Neural crest cell (in vitro differentiated cells): ENCODE measurements around the gene APBA2. TPM values are rescaled to one million over a fixed set of nuclear protein-coding genes. Genes with fewer than 3 reads are reported as not detected.

ENCODE experiments used
- DNase-seq: peaks from one replicate; pipeline ENCODE4 v3.0.0; 2021; ENCODE audit warnings: low read depth, mixed read lengths, low spot score
- H3K27ac Mint-ChIP-seq: one replicate; pipeline ENCODE4 v1.8.0; 2021; ENCODE audit warnings: mild to moderate bottlenecking, mixed read lengths; ENCODE audit not compliant: unreplicated experiment
- H3K27me3 Mint-ChIP-seq: 2 replicates; pipeline ENCODE4 v1.8.0; 2021; ENCODE audit warnings: low read depth, mild to moderate bottlenecking, mixed read lengths
- H3K36me3 Mint-ChIP-seq: 2 replicates; pipeline ENCODE4 v1.8.0; 2021; ENCODE audit warnings: low read depth, mild to moderate bottlenecking, mixed read lengths
- H3K4me1 Mint-ChIP-seq: 2 replicates; pipeline ENCODE4 v1.8.0; 2021; ENCODE audit warnings: mixed read lengths
- H3K4me3 Mint-ChIP-seq: one replicate; pipeline ENCODE4 v1.8.0; 2021; ENCODE audit warnings: mild to moderate bottlenecking, mixed read lengths
- H3K9me3 Mint-ChIP-seq: 2 replicates; pipeline ENCODE4 v1.8.0; 2021; ENCODE audit warnings: mixed read lengths
- total RNA-seq: library from RNA; stranded (reverse); gene quantifications from 2 replicates; pipeline ENCODE4 v1.2.1, GENCODE V29; 2021
- TF ChIP-seq, protein P1 (sequence below): fragments of 200-600 bp; sonication (generic); conservative IDR thresholded peaks from 2 replicates; pipeline ENCODE4 v1.5.0; 2021; ENCODE audit warnings: antibody characterized with exemption, mild to moderate bottlenecking

APBA2 gene
- total RNA-seq, 1 donor from 2014 or later, result 79.9 TPM

DNA sequence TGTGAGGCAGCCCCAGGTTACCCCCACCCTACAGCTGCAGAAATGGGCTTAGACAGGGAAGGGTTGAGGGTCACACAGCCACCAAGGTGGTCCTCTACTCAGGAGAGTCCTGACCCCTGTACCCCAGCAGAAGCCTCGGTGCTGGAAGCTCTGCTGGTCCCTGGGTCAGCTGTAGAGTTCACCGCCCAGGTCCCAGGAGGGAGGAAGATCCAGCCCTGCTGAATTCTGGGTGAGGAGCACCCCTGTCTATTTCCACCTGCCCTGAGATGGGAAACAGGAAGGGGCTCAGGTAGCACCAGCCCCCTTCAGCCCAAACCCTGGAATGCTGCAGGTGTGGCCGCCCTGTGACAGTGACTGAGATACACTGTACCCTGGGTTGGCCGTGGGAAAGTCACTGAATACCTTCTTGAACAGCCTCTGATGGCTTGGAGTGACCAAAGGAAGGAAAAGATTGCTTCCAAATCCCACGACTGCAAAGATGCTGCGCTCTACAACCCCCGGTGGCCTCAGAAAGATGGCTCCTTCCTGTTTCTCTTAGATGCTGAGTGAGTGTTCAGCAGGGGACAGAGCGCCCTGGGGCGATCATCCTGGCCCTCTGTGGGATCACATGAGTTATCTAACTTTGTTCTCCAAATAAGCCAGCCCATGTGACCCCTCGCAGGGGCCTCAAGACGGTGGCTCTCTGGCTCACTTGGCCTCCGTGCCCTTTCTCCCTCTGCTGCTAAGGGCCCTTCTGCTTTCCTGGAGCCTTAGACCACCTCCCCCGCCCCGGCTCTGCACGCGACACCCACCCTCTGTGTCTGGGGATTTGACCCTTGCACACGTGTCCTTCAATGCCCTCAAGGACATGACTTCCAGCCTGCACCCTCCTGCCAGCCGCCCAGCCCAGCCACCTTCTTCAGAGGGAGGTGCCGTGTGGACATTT, 242.0 kb downstream of the APBA2 start:
- peak overlapping the region; percentile 35 for H3K27ac Mint-ChIP-seq
- TF ChIP-seq, protein P1, sequence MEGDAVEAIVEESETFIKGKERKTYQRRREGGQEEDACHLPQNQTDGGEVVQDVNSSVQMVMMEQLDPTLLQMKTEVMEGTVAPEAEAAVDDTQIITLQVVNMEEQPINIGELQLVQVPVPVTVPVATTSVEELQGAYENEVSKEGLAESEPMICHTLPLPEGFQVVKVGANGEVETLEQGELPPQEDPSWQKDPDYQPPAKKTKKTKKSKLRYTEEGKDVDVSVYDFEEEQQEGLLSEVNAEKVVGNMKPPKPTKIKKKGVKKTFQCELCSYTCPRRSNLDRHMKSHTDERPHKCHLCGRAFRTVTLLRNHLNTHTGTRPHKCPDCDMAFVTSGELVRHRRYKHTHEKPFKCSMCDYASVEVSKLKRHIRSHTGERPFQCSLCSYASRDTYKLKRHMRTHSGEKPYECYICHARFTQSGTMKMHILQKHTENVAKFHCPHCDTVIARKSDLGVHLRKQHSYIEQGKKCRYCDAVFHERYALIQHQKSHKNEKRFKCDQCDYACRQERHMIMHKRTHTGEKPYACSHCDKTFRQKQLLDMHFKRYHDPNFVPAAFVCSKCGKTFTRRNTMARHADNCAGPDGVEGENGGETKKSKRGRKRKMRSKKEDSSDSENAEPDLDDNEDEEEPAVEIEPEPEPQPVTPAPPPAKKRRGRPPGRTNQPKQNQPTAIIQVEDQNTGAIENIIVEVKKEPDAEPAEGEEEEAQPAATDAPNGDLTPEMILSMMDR, result no peak
- peaks cover 11% of the 10 kb centered on the region for H3K27me3 Mint-ChIP-seq
- peaks cover 30% of the 10 kb centered on the region for H3K4me1 Mint-ChIP-seq
- DNase-seq, result no peak
- H3K36me3 Mint-ChIP-seq, result no peaks in the 10 kb centered on the region
- H3K9me3 Mint-ChIP-seq, result no peaks in the 10 kb centered on the region
- no peak overlapping the region for H3K4me3 Mint-ChIP-seq

DNA sequence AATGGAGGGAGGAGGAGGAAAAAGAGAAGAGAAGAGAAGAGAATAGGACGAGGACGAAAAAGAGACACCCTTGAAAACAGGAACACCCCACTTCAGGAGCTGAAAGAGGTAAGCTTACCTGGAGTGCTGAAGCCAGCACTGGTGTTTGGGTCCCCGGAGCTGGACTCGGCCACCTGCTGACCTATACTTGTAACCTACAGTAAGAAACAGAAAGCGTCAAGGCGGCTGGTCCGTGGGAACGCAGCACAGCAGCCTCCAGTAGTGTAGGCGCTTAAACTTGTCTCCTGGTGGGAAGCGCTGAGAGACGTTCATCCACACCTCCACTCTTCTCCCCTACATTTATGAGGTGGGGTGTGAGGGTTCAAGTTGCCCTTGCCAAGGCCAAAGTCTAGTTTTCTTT, 242.9 kb downstream of the APBA2 start:
- Mint-ChIP-seq H3K9me3 (no peaks in the 10 kb centered on the region), H3K27ac (no peak overlapping the region), H3K36me3 (no peaks in the 10 kb centered on the region), H3K4me3 (no peak overlapping the region), H3K4me1 (peaks cover 28% of the 10 kb centered on the region), H3K27me3 (peaks cover 11% of the 10 kb centered on the region)
- TF ChIP-seq, protein P1, result no peak
- no peak for DNase-seq

DNA sequence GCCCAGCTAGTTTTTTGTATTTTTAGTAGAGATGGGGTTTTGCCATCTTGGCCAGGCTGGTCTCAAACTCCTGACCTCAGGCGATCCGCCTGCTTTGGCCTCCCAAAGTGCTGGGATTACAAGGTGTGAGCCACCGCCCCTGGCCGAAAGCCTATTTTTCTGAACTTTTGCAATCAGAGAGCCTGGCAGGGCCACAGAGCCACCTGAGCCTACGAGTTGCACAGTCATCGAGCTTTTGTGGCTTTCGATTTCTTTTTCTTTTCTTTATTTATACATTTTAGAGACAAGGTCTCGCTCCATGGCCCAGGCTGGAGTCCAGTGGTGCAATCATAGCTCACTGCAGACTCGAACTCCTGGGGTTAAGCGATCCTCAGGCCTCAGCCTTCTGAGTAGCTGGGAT, 243.4 kb downstream of the APBA2 start:
- H3K27ac Mint-ChIP-seq, result no peak overlapping the region
- DNase-seq, result no peak
- TF ChIP-seq, protein P1, result no peak
- H3K9me3 Mint-ChIP-seq, result no peaks in the 10 kb centered on the region
- H3K27me3 Mint-ChIP-seq, result peaks cover 11% of the 10 kb centered on the region
- H3K36me3 Mint-ChIP-seq, result no peaks in the 10 kb centered on the region
- H3K4me3 Mint-ChIP-seq, result no peak overlapping the region
- peaks cover 26% of the 10 kb centered on the region for H3K4me1 Mint-ChIP-seq

DNA sequence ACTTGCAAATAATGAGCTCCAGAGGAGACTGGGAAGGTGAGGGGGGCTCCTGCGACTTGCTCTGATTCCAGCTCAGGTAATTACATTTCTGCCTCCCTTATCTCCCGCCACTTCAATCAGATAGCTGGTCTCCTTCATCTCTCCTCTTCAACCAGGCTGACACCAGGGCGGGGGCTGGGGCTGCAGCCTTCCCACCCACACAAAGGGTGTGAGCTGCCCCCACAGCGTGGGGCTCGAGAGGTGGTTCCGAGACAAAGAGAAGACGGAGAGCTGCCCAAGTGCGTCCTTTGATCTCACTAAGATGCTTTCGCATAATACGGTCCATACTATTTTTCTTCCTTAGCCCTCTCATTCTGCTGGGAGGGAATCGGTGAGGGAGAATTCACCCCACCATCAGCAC, 244.2 kb downstream of the APBA2 start:
- Mint-ChIP-seq H3K4me3 (no peak overlapping the region), H3K4me1 (peaks cover 21% of the 10 kb centered on the region), H3K36me3 (no peaks in the 10 kb centered on the region), H3K27ac (no peak overlapping the region), H3K9me3 (no peaks in the 10 kb centered on the region), H3K27me3 (peaks cover 11% of the 10 kb centered on the region)
- no peak for DNase-seq
- TF ChIP-seq, protein P1, result no peak

DNA sequence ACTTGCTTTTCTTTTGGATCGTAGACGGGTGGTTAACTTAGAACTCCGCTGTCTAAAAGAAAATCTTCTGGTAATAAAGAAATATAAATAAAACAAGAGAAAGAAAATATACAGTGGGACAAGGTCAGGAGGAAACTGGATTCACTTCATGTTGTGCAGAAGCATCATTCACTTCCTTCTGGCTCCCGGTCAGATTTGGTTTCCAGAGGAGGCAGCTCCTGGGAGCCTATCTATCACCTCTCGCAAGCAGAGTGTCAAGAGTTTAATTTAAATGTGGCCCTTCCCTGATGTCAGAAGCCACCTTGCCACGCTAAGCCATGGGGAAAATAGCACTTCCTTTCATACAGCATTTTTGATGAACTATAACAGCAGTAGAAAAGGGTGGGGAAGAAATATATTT, 244.7 kb downstream of the APBA2 start:
- peaks cover 11% of the 10 kb centered on the region for H3K27me3 Mint-ChIP-seq
- no peak overlapping the region for H3K27ac Mint-ChIP-seq
- TF ChIP-seq, protein P1, result no peak
- DNase-seq, result no peak
- H3K4me1 Mint-ChIP-seq, result peaks cover 21% of the 10 kb centered on the region
- no peak overlapping the region for H3K4me3 Mint-ChIP-seq
- no peaks in the 10 kb centered on the region for H3K9me3 Mint-ChIP-seq
- H3K36me3 Mint-ChIP-seq, result no peaks in the 10 kb centered on the region
